GM21825 (cell line): ENCODE data around the gene CDH4.

ENCODE experiments used
- ATAC-seq: cut with Tn5 transposase; IDR thresholded peaks from one replicate; pipeline ENCODE4 v1.9.1; 2021; ENCODE audit warnings: mild to moderate bottlenecking, moderate library complexity; ENCODE audit not compliant: unreplicated experiment

The CDH4 gene

GRCh38 chr20:61251529-61252393 lies at the start of gene CDH4:
TSS of gene CDH4 (plus strand) at chr20:61252261.
- no peak for ATAC-seq

- ATAC-seq: no peak
These were observed 48.7 kb upstream of the CDH4 start for GRCh38 chr20:61203320-61203719.

DNA sequence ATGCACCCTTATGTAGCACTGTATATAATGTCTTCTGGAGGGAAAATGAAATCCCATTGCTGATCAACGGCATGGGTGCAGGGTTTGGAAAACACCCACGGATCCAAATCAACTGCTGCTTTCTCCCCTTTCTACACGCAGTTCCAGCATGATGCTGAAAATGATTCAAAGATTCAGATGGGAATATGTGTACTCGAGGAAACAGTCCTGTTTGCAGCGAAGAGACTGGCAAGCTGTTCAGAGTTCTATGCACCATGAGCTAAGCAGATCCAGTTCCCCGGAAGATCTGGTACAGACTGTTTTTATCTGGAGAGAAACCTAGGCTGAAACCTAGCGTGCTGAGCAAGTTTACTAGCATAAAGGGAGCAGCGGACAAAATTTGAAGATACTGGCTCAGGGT lies 47.9 kb upstream of the CDH4 start:
- no peak for ATAC-seq

DNA sequence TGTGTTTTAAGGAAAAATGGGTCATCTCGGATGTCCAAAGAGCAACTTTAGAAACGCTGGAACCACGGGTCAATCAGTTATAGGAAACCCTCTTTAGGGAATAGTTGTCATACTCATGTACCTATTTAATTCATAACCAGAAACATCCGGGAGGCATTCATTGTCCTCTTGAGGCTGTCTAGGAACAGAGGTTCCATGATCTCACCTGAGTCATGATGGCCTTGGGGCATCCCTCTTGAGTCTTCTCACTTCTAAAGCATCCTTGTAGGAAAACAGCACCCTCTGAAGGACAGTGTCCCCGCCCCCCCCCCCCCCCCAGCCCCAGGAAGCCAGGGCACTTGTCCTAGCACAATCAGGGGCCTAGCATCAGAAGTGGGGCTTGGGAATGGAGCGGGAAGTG lies 46.3 kb upstream of the CDH4 start:
- ATAC-seq: no peak

DNA sequence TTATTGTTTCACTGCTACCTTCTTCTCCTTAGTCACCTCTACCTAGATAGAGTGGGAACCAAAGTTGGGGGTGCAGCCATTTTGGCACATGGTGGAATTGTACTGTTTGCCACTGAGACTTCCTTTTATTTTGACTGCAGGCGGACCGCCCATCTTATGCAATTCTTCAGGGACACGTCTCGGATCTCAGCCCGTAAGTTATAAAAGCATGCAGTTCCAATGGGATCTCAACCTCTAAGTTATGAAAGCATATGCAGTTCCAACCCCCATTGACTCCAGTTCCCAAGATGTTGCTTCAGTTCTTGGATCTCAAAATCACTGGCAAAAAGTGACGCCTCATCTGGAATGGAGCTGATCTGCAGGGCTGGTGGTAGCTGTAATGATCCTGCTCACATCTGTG lies 41.2 kb upstream of the CDH4 start:
- ATAC-seq: no peak

- ATAC-seq: no peak
These were observed 34.2 kb upstream of the CDH4 start for GRCh38 chr20:61217848-61218247.

DNA sequence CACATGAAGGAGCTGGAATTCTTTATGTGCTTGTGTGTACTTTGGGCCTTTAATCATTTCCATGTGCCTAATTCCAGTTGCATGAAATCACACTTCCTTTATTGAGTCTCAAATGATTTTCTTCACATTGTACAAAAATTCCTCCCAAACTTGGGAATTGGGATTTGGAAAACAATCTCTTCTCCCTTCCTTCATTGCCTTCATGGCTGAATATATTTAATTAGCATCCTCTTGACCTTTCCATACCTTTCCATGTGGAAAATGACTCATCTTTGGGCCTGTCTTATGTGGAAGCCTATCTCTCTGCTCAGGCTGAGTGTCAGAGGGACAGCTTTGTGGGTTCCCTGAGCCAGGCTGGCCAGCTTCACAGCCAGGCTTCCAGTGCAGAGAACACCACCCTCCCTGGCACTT lies 33.0 kb upstream of the CDH4 start:
- no peak for ATAC-seq

- ATAC-seq: no peak
These were observed 31.9 kb upstream of the CDH4 start for GRCh38 chr20:61220131-61220530.

- no peak for ATAC-seq
These were observed 31.3 kb upstream of the CDH4 start for GRCh38 chr20:61220626-61221325.

DNA sequence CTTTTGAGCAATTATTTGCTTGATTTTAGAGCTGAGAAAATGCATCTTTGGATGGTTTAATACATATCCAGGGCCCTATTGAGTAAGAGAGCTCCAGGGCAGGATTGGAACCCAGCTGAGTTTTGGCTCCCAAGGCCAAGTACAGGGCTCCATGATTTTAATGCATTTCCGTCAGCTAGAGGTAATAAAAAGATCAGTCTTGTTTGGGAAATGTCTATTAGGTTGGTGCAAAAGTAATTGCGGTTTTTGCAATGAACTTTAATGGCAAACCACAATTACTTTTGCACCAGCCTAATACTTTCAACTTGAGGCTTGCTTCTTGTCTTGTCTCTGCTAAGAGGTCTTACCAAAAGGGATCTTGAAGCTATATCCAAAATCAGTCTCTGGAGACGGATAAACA lies 29.4 kb upstream of the CDH4 start:
- no peak for ATAC-seq

DNA sequence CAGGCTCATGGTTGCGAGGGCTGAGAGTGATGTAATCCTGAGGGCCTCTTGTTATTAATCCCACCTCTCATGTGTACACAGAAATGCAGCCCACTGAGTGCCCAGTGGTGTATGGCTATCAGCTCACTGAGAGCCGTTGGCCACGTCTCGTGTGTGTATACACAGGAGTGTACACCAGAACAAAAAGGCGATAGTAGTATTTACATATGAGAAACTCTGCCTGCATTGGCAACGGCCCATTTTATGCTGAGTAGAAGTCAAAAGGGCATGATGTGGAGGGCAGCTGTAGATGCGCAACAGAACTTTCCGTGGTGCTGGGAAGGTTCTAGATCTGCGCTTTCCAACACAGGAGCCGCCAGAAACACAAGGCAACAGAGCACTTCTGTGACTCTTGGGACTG lies 28.9 kb upstream of the CDH4 start:
- ATAC-seq: no peak

- no peak for ATAC-seq
These were observed 21.9 kb upstream of the CDH4 start for GRCh38 chr20:61230166-61230565.

GRCh38 chr20:61233590-61233989 lies 18.5 kb upstream of the CDH4 start:
- ATAC-seq: no peak

DNA sequence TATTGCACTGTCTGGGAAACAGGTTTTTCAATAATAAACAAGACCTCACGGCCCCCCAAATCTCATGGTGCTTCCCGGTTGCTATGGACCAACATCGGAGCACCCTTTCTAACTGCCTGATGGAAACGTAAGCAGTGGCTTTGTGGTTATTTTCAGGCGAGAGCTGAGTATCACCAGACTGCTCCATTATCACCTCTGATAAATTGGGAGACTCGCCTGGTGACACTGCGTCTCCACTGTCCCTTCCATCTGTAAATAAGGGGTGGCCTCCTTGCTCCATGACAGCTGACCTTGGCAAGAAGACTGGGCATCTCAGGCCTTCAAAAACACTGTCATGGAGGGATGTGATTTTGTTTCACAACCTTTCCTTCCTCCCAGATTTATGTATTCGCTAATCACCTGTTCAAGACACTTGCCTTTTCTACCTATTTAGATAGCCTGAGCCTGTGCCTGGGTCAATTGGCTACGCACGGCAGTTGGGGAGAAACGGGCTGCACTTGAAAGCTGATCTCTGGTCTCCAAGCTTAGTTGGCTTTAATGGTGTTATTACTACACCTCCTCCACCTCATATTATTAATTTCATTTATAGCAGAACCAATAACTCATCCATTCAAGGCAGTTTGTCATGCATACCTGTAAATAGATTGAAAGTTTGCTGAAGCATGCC lies 17.7 kb upstream of the CDH4 start:
- no peak for ATAC-seq

- no peak for ATAC-seq
These were observed 15.3 kb upstream of the CDH4 start for GRCh38 chr20:61236713-61237112.

DNA sequence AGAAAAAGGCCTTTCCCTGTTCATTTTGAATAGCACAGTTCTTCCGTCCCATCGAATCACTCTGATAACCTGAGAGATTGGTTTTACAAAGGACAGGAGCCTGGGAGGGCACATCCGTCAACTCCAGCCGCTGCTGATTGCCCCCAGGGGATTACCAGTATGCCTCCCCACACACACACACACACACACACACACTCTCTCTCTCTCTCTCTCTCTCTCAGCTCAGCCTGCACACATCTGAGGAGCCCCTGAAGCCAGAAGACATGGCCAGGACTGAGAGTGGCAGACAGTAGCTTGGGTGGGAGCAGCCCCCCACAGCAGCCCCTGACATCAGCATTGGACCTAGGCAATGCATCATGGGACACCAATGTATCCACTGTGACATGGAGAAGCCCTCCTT lies 13.2 kb upstream of the CDH4 start:
- no peak for ATAC-seq

DNA sequence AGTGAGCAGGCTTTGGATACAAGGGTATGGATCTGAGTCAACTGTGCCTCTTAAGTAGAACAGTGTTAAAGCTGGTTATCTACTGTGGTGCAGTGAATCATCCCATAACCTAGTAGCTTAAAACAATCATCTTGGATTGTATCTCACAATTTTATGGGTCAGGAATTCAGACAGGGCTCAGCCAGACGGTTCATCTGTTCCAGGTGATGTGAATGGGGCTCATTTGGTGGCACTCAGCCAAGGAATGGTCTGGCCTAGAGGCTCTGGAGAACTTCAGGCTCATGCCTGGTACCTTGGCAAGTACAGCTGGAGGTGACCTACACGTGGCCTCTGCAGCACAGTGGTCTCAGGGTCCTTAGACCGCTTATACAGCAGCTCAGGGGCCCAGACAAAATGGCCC lies 11.2 kb upstream of the CDH4 start:
- no peak for ATAC-seq

DNA sequence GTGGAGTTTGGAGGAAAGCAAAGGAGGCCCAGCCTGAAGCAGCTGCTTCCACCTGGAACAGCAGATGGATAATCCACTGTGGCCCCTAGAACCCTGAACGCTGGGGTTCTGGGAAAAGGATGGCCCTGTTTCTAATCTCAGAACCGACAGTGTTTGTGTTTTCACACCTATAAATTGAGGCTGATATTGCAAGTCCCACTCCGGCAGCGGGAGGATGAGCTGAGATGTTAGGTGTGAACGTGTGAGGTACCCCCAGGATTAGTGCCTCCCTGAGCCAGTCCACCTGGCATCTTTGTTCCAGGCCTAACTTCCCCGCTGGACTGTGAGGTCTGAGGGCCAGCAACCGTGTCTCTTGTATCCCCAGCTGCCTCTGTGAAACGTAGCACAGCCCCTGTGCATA lies 7.8 kb upstream of the CDH4 start:
- no peak for ATAC-seq

DNA sequence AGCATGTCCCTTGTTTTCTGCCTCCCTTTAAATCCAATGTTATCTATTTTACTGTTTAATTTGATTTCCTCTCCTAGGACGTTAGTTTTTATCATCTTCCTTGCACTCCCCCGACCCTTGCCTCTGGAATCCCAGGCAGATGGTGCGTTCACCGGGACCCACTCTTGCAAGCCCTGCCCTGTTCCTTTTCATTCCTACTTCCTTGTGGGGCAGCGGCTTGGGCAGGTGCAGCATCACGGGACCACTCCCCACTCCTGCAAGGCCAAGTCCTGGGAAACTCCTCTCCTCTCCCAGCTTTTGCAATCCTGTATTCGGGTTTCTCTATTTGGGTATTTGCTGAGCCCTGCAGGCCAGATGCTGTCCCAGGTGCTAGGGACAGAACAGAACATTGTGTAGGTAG lies 5.8 kb upstream of the CDH4 start:
- no peak for ATAC-seq

GRCh38 chr20:61249626-61250025 lies 2.4 kb upstream of the CDH4 start:
- ATAC-seq: no peak

GRCh38 chr20:61252601-61253263 lies 671 bp downstream of the CDH4 start:
- no peak for ATAC-seq
